Spleen (tissue), 7 donors: Measurements from ENCODE around the gene PRPSAP1.
A peak's percentile ranks its signal among the peaks of the same experiment; 100 is the strongest.

Experiments
- CTCF ChIP-seq, 11 experiments: fragments of 200-600 bp in 7 of 11; fragments of 450-650 bp in 4 of 11; sonication (generic) in 4 of 11; IDR thresholded peaks in 8 of 11; conservative IDR thresholded peaks in 3 of 11; 1 replicate in 7 of 11; 2 replicates in 4 of 11; pipeline versions ENCODE4 v1.4.0 to v1.8.0; 2016 to 2021; ENCODE audit warnings: antibody characterized with exemption in 11 of 11, inconsistent platforms in 4 of 11, mild to moderate bottlenecking in 1 of 11
- POLR2A ChIP-seq, 3 donors: fragments of 450-650 bp; IDR thresholded peaks; one replicate each; pipeline ENCODE4 v1.5.1; 2017; ENCODE audit warnings: antibody characterized with exemption in 3 of 3, mild to moderate bottlenecking in 1 of 3
- donor health status: DM: no; HTN: no; CAD: no; lungs with moderate emphysema.
- donor health status: DM: no; HTN: no; CAD: no.
- donor health status: DM: no; HTN: no; CAD: no.

DNA sequence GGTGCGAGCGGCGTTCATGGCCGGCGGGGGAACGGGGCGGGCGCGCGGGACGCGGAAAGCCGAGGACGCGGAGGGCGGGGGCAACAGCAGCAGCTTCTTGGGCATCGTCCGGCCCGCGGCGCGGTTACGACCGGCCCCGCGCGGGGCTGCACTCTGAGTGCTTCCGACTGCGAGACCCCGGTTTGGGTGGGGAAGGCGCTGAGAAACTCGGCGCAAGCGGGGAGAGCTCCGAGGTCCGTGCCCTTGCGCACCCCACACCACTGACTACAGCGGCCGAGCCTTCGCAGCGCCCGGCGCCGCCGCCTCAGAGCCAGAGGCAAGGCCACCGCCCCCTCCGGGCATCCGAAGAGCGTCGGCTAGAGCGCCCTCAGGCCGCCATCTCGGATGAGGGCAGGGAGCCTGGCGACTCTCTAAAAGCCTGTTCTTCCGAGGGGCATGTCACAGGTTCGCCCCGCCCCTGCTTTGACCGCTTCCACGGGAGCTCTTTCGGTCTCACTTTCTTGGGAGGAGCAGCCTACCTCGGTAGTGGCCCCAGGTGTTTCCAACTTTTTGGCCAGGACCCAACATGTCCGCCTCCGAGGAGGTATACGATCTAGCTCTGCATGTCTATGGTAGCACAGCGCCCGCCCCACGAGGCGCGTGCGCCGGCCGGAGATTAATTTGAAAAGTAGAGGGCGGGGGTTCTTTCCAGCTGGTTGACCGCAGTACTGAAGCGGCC is at the start of gene PRPSAP1:
- TF ChIP-seq CTCF (IDR thresholded peaks at IDR 0.05 in 8 of 11, conservative IDR thresholded peaks at IDR 0.05 in 3 of 11) (peak; percentile 18 to 78 (median 59)), POLR2A (IDR thresholded peaks at IDR 0.05) (peak in 1 of 3 donors; percentile 63)
